ENCODE results near the gene LEFTY2.

DNA sequence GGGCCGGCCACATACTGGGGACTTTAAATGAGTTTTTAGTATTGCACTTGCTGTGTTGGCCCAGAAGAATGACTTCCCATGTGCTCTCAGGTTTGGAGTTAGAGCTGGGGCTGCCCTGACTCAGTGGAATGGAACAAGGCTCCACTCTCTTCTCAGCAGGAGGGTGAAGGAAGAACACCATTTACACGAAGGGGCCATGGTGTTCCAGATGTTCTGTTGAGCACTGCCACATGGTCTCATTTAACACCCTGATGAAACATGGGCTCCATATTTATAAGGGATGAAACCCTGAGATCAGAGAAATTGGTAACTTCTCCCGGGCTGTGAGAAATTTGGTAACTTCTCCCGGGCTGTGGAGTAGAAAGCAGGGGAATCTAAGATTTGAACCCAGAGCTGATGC, 22.7 kb downstream of the LEFTY2 start:
- TF ChIP-seq, protein P1, sequence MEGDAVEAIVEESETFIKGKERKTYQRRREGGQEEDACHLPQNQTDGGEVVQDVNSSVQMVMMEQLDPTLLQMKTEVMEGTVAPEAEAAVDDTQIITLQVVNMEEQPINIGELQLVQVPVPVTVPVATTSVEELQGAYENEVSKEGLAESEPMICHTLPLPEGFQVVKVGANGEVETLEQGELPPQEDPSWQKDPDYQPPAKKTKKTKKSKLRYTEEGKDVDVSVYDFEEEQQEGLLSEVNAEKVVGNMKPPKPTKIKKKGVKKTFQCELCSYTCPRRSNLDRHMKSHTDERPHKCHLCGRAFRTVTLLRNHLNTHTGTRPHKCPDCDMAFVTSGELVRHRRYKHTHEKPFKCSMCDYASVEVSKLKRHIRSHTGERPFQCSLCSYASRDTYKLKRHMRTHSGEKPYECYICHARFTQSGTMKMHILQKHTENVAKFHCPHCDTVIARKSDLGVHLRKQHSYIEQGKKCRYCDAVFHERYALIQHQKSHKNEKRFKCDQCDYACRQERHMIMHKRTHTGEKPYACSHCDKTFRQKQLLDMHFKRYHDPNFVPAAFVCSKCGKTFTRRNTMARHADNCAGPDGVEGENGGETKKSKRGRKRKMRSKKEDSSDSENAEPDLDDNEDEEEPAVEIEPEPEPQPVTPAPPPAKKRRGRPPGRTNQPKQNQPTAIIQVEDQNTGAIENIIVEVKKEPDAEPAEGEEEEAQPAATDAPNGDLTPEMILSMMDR (conservative IDR thresholded peaks at IDR 0.05; ENCODE audit: low read depth, low read length) = no peak
- no peak for TF ChIP-seq EZH2 (IDR thresholded peaks at IDR 0.05; ENCODE audit: low read length, unreplicated experiment)

Data from PC-3 (cell line).